Measurements from ENCODE around the gene ZDHHC11.
A peak's percentile ranks its signal among the peaks of the same experiment; 100 is the strongest.
"Not testable (repeated sequence)": the region's sequence is repeated elsewhere in the genome, so short reads cannot be mapped to it uniquely, and the experiment has no call there.

The ZDHHC11 gene

DNA sequence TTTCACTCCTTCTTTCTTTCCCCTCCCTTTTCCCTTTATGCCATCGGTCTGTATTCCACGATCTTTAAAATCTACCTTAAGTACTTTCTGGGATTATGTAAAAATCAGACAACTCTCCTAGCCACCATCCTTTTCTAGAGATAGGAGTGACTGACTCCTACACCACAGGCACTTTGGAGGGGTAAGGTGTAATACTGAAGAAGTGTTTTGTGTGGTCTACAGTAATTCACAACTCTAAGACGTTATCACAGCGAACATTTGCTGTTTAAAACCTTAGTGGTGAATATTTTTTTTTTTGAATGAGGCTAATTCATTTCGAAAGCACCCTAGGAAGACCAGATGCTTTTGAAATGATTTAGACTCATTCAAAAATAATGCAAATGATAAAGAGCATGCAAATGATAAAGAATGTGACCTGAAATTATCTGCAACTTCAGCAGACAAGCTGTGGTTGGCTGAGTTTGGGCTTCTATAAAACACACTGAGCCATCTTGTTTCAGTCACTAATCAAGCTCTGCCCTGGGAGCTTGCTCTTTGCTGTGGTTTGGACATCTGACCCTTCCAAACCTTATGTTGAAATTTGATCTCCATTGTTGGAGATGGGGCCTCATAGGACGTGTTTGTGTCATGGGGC lies 52.2 kb downstream of the ZDHHC11 start:
- not testable (repeated sequence) for DNase-seq

DNA sequence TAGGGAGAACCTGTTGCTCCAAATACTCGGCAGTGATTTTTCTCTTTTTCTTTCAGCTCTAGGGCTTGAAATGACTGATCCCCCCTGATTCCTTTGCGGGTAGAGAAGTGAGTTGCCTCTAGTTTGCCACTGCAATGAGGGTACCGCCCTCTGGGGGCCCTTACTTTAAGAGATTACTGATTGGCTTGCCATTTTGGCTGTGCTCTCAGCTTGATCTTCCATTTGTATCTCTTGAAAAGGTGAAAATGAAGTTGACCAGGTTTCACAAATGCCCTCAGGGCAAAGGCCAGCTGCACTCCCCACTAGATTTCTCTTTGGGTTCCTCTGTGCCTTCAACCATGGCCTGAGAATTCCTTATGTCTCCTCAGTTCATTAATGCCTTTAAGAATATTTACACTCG lies 52.8 kb downstream of the ZDHHC11 start:
- not testable (repeated sequence) for DNase-seq

DNA sequence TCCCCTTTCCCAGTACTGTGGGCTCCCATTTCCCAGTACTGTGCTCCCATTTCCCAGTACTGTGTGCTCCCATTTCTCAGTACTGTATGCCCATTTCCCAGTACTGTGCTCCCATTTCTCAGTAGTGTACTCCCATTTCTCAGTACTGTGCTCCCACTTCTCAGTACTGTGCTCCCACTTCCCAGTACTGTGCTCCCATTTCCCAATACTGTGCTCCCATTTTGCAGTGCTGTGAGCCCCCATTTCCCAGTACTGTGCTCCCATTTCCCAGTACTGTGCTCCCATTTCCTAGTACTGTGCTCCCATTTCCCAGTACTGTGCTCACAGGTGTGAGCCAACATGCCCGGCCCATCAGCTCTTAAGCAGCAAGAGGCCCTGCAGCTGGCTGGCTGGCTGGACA lies 54.9 kb downstream of the ZDHHC11 start:
- not testable (repeated sequence) for DNase-seq

DNA sequence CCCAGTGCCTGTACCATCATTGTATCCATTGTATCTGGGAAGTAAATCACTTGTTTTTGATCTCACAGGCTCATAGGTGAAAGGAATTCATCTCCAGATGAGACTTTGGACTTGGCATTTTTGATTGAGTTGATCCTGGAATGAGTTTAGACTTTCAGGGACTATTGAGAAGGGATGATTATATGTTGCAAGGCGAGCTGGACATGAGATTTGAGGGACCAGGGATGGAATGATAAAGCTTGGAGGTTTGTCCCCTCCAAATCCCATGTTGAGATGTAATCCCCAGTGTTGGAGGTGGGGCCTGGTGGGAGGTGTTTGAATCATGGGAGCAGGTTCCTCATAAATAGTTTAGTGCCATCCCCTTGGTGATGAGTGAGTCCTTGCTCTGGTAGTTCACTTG lies 55.8 kb downstream of the ZDHHC11 start:
- not testable (repeated sequence) for DNase-seq

DNA sequence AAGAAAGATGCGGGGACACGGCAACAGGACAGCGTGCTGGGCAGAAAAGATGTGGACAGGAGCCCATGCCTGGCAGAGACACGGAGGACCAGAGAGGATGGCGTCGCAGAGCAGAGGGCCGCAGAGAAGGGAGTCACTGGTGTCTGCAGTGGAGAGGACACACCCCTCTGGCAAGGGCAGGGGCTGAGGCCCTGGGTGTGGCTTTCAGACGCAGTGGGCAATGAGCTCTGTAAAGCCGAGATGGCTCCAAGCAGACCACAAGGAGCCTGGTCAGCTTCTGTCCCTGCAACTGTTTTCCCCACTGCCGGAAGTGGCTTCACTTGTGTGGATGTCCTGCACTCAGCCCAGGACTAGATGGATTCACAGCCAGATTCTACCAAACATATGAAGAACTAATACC lies 62.1 kb downstream of the ZDHHC11 start:
- DNase-seq: not testable (repeated sequence)

DNA sequence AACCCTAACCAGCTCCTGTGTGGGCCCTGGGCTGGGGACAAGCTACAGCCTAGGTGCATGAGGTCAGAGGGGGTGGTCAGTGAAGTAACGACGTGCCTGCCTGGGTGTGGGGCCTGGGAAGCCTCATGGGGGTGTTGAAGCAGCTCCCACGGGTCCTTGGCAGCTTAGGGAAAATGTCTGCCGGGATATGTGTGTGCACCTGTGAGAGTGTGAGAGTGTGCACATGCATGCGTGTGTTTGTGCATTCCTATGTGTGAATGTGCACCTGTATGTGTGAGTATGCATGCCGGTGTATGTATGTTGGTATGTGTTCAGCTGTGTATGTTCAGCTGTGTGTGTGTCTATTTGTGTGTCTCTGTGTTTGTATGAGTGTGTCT lies 62.9 kb downstream of the ZDHHC11 start:
- DNase-seq: not testable (repeated sequence)

DNA sequence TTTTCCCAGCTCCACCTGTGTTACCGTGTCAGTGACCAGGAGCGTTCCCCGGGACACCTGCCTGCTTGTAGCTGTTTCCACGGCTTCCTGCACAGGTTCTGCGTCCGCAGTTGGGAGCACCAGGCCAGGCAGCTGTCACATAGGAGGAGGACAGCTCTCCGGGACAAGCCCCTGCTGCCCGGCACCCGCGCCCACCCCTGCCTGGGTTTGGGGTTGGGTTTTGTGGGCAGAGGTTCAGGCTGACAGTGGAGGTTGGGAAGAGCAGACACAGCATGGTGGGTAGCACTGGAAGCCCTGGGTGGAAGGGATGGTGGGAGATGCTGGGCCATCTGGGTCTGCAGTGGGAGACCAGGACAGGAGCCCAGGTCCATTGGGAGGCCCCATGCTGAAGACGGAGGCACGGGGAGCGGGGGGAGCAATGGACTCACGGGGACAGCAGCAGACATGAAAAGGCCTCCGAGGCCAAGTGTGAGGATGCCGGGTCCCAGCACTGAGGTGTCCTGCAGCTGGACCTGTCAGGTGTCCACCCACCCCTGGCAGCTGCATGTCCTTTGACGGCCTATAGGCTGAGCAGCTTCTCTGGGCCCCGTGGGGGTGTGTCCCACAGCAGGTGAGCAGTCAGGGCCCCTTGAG lies 63.4 kb downstream of the ZDHHC11 start:
- not testable (repeated sequence) for DNase-seq

DNA sequence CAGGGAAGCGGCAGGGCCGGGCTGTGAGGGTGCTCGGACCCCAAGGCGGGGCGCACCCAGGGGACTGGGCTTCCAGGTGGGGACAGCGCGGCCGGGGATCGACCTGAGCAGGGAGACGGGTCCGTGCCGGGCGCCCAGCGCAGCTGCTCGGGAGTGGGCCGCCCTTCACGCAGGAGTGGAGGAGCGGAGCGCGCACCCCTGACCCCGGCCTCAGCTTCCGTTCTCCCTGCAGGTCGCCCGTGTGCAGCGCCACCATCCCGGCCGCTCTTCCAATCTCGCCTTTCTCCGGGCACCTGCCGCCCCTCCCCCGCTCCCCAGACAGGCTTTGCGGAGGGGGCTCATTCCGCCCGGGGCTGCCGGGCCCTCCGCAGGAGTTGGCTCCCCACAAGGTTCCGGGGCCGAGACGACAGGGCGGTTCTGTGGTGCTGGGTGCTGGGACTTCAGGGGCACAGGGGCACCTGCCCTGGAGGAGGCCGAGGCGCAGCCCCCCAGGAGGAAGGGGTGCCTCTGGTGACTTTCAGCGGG lies 65.5 kb downstream of the ZDHHC11 start:
- not testable (repeated sequence) for DNase-seq

DNA sequence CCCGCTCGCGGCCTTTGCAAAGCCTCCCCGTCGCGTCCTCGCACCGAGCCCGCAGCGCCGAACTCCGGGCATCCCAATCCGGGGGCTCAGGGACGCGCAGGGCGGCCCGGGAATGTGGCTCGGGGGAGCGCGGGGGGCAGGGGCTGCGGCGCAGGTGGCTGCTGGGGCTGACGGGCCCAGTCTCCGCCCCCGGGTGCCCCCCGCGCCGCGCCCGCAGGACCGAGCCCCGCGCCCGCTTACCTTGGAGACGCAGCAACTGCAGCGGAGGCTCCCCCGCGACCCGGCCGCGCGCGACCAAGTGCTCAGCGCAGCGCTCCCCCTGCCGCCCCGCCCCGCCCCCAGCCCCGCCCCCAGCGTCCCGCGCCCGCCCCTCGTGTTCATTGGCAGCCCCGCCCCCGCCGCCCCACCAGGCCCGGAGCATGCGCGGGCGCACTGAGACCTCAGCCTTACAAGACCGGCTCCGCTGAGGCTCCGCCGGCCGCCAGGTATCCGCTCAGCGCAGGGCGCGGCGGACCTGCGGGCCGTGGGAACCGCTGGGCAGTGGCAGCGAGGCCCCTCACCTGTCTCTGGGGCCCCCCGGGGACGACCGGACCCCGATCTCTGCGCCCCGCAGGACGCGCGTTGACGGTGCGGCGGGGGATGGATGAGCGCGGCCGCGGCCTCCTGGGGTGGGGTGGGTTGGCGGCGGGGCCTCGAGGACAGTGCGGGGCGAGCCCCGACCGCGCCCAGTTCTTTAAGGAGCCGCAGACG lies 66.2 kb downstream of the ZDHHC11 start, which contains the start of gene ZDHHC11B:
Gene ZDHHC11B, minus strand, starts transcription at position 302 of the 750 bp plus-strand sequence. CDS start 17,810 bp downstream, outside the sequence.
- peak; percentile 65 for DNase-seq

DNA sequence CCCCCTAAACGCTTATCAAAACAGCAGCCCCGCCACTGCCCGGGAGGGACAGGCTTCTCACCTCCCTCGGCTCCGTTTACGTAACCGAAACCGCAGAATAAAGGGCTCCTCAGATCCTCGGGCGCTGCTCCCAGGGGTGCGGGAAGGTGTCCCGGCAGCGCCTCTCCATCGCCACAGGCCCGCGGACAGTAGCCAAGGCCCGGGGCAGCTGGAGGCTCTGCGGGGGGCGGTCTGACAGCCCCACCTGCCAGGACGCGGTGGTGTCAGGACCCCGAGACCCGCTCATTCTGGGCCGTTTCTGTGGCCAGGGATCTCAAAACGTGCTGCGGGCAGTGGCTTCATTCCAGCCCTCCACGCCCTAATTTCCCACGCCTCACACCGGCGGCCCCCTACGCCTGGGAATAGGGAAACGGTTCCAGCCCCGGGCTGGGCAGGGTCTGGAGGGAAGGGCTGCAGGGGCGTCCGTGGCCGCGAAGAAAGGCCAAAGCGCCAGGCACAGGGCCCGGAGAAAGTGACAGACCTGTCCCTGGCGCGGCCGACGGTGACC lies 66.8 kb downstream of the ZDHHC11 start:
- DNase-seq: peak; percentile 42

DNA sequence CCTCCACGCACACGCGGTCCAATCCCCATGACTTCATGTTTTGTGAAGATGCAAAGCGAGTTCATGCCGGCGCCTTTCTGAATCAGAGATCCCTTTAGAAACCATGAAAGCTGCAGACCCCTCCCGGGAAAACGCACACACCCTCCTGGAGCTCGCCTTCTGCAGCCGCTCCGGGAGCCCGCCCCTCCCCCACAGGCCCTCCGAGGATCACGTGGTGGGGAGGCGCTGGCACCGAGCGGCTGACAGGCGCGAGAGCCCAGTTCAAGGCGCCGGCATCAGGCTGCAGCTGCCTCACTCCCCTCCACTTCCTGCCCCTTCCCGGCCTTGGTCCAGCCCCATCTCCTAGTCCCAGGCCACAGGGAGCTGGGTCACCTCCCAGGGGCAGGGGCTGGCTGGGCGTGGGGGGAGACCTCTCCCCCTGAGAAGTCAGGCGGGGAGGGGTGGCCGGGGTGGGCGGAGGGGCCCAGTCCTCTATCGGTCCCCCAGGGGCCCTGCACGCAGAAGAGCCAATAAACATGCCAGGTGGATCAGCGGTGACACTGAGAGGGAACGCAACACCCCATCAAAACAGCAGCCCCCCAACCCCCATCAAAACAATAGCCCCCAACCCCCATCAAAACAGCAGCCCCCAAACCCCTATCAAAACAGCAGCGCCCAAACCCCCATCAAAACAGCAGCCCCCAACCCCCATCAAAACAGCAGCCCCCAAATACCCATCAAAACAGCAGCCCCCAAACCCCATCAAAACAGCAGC lies 67.6 kb downstream of the ZDHHC11 start:
- not testable (repeated sequence) for DNase-seq

DNA sequence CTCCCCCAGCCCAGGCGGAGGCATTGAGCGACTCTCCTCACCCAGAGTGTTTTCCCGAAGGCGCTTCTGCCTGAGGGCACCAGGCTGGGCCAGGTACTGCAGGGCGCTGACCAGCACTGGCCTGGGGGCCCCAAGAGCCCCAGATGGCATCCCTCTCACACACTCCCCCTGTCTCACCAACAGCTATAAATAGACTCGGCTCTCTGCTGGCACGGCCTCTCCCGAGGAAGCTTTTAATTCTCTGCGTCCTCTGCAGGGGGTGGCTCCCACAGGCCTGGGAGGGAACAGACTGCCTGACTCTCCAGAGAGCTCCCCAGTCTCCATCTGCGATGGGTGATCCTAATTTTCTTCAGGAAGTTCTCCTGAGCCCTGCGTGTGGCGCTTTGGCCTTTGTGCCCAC lies 68.4 kb downstream of the ZDHHC11 start:
- not testable (repeated sequence) for DNase-seq

DNA sequence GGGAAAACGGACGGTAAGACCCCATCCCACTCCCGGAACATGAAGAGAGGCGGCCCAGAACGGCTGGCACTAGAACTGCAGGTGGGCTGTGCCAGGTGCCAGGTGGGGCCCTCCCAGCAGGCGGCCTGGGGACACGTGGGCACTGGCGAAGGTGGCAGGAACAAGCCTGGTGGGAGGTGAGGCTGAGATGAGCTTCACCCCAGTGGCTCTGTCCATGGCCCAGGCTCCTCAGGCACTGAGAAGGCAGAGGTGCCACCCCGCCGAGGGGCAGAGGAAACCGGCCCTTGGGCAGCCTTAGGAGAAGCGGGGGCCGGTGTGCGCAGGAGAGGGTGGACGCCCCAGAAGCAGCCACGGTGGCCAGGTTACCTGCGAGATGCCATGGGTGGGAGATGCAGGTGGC lies 70.2 kb downstream of the ZDHHC11 start:
- DNase-seq: not testable (repeated sequence)

DNA sequence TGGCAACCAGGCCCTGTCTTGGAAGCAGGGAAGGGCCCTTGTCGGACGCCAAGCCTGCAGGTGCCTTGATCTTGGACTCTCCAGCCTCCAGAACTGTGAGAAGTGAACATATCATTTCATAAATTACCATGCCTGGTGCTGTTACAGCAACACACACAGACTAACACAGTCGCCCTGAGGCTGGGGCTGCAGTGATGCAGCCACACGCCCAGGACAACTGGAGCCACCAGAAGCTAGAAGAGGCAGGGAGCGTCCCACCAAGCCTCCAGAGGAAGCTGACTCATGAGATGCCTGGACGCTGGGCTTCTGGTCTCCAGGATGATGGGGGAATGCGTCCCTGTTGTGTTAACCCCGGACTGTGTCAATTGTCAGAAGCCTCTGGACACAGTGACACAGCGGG lies 71.8 kb downstream of the ZDHHC11 start:
- not testable (repeated sequence) for DNase-seq

DNA sequence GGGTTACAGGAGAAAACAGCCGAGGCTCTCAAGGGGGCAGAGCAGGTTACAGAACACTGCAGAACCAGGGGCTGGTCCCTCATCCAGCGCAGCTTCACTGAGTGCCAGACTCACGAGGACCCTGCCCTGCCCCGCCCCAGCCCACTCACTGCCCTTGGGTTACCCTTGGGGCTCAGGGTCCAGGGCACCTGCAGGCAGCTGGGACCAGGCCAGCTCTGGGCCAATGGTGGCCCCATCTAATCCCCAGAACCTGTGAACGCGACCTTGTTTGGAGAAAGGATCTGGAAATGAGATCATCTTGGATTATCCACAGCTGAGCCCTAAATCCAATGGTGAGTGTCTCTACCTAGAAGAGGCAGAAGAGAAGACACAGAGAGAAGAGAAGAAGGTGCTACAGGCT lies 72.4 kb downstream of the ZDHHC11 start:
- DNase-seq: not testable (repeated sequence)

DNA sequence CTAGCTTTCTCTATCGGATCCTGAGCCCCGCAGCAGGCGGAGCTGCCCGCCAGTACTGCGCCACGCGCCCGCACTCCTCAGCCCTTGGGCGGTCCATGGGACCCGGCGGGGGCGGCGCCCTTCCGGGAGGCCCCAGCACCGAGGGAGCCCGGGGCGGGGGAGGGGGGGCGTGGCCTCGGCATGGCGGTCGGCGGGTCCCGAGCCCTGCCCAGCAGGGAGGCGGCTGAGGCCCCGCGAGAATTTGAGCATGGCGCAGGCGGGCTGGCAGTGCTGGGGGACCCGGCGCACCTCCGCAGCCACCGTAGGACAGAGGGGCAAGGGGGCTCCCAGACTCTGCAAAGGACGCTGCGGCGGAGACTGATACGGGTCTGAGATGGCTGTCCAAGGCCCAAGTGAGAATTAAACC lies 73.0 kb downstream of the ZDHHC11 start:
- DNase-seq: no peak

DNA sequence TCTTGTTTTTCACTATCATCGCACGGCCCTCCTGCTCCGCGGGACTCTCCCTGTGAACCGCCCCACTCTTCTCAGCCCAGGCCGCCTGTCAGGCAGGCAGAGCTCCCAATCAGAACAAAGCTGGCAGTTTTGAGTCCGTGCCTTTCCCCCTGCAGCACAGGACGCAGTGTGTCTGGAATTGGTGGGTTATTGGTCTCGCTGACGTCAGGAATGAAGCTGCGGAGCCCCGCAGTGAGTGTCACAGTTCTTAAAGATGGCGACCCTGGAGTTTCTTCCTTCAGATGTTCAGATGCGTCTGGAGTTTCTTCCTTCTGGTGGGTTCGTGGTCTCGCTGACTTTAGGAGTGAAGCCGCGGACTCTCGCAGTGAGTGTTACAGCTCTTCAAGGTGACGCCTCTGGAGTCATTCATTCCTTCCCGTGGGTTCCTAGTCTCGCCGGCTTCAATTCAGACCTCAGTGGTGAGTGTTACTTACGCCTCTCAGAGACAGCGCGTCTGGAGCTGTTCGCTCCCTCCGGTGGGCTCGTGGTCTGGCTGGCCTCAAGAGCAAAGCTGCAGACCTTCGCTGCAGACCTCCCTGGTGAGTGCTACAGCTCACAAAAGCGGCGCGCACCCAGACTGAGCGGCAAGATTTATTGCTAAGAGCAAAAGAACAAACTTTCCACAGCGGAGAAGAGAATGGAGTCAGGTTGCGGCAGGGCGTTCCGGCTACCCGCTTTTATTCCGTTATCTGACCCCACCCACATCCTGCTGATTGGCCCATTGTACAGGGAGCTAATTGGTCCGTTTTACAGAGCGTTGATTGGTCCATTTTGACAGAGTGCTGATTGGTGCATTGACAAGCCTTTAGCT lies 73.7 kb downstream of the ZDHHC11 start:
- no peak for DNase-seq

DNA sequence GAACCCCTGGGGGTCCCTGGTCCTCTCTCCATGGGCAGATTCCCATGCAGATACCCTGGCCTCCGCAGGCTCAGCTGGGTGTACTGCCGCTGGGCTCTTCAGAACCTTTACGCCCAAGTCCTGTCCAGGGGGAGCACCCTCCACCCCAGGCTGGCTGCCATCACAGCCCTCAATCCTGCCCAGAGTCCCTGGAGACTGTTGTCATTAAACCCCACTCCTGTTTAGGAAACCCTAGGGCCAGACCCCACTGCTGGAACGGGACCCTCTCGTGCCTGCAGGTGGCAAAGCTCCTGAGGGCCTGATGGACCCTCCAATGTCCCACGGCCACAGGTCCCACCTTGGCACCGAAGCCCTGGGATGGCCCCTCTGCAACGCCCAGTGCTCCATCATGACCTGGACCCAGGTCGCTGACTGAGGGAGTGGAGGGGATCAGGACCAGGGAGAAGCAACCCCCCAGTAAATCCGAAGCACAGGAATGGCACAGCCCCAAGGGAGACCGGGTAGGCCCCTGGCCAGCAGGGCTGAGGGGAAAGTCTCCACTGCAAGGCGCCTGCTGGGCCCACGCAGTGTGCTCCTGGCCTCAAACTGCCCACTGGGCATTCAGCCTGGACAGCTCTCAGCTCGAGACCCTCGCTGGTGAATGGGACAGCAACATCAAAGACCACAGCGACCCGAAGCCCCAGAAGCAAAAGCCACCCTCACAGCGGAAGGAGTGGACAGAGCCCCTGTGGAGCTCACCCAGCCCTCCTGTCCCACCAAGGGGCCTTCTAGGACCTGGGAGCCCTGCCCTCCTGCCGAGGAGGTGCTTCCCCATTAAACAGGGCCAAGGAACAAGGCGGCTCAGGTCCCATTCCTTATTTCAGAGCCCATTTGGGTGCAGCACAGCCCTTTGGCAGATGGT lies 74.6 kb downstream of the ZDHHC11 start:
- DNase-seq: no peak

DNA sequence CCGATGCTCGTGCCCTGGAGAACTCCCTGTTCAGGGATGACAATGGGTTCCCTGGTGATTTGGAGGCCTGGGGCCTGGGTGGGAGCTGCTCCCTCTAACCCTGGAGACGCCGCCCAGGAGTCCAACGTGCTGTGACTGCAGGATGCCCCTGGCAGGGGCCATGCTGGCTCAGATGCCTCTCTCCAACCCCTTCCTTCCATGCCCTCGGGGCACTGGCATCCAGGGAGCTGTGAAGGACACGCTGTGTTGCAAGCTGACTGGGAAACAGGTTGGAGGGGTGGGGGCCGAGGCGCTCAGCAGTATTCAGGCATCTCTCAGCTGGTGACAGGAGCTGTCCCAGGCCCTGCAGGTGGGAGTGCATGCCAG lies 75.2 kb downstream of the ZDHHC11 start:
- not testable (repeated sequence) for DNase-seq

DNA sequence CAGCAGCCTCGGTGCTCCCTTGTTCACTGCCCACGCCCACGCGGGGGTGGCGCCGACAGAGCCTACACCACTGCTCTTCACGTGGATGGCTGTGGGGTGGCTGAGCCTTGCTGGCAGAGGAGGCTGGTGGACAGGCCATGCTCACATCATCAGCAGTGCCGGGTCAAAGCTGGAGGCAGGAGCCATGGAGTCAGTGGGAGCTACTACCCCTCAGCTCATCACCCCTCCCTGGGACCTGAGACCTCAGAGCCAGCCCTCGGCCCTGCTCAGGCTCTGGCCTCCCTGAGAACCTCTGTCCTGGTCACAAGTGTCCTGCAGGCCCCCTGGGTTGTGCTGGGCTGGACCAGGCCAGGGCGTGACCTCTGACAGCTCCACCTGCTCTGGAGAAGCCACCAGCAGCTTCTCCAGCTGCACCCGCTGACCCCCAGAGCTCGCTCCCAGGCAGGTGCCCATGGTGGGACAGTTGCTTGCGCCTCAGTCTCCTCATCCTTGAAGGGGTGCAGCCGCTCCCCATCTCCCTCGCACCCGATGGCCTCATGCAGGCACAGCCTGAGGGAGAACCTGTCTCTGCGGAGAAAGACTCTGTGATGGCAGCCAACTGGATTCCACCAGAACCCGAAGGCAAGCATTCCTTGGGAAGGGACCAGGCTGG lies 75.8 kb downstream of the ZDHHC11 start:
- DNase-seq: not testable (repeated sequence)
